ENCODE results near the gene TIMP2. TPM values are rescaled to one million over a fixed set of nuclear protein-coding genes. Genes with fewer than 3 reads are reported as not detected.
"Not testable (repeated sequence)": the region's sequence is repeated elsewhere in the genome, so short reads cannot be mapped to it uniquely, and the experiment has no call there.

The TIMP2 gene
- total RNA-seq, 4 donors from 2014 or later, result 32.2 to 70.7 (median 54.6) TPM

- Histone ChIP-seq H3K36me3 (no peaks in the 10 kb centered on the region), H3K4me1 (peaks cover 25 to 68% (median 56%) of the 10 kb centered on the region in 4 donors), H3K27ac (peak overlapping the region; percentile 50 to 69 (median 57)), H3K4me3 (no peak overlapping the region), H3K27me3 (no peaks in the 10 kb centered on the region), H3K9me3 (no peaks in the 10 kb centered on the region)
- no peak for DNase-seq
- in situ Hi-C loops (cut with MboI; ENCODE audit: low pct_ligation_motif_present in 1 of 4, low pct_unique_long_range_greater_than_20kb in 1 of 4, low sequenced_read_pairs in 3 of 4) (no loop called here), intact Hi-C loops (cut with DNase I; ENCODE audit: low total_unique reads) (no loop called here)
- TF ChIP-seq POLR2A (IDR thresholded peaks at IDR 0.05) (no peak), POLR2AphosphoS5 (IDR thresholded peaks at IDR 0.05) (no peak), EP300 (IDR thresholded peaks at IDR 0.05; ENCODE audit: low read depth) (no peak)
- TF ChIP-seq, protein P1, sequence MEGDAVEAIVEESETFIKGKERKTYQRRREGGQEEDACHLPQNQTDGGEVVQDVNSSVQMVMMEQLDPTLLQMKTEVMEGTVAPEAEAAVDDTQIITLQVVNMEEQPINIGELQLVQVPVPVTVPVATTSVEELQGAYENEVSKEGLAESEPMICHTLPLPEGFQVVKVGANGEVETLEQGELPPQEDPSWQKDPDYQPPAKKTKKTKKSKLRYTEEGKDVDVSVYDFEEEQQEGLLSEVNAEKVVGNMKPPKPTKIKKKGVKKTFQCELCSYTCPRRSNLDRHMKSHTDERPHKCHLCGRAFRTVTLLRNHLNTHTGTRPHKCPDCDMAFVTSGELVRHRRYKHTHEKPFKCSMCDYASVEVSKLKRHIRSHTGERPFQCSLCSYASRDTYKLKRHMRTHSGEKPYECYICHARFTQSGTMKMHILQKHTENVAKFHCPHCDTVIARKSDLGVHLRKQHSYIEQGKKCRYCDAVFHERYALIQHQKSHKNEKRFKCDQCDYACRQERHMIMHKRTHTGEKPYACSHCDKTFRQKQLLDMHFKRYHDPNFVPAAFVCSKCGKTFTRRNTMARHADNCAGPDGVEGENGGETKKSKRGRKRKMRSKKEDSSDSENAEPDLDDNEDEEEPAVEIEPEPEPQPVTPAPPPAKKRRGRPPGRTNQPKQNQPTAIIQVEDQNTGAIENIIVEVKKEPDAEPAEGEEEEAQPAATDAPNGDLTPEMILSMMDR (IDR thresholded peaks at IDR 0.05), result no peak
- 62 to 71% methylated on average over 4 to 21 of the region's 21 CpGs for WGBS, 2 donors (ENCODE audit: low coverage in 1 of 2)
These were observed 7.5 kb downstream of the TIMP2 start for GRCh38 chr17:78917451-78918275.

GRCh38 chr17:78915872-78916632 is 9.1 kb downstream of the TIMP2 start:
- H3K27ac ChIP-seq, result peak overlapping the region; percentile 57 to 79 (median 74)
- 63% methylated on average over 17 of the region's 17 CpGs; no CpG with 5 or more reads in 1 of the 2 donors for WGBS, 2 donors (ENCODE audit: low coverage in 1 of 2)
- no peak overlapping the region for H3K4me3 ChIP-seq
- no peaks in the 10 kb centered on the region for H3K36me3 ChIP-seq
- no peaks in the 10 kb centered on the region for H3K9me3 ChIP-seq
- TF ChIP-seq POLR2A (IDR thresholded peaks at IDR 0.05) (no peak), EP300 (IDR thresholded peaks at IDR 0.05; ENCODE audit: low read depth) (no peak), POLR2AphosphoS5 (IDR thresholded peaks at IDR 0.05) (peak in 1 of 3 donors; percentile 30)
- TF ChIP-seq, protein P1 (IDR thresholded peaks at IDR 0.05), result no peak
- peaks cover 19 to 56% (median 41%) of the 10 kb centered on the region in 4 donors for H3K4me1 ChIP-seq
- DNase-seq, result peak; percentile 55
- no peaks in the 10 kb centered on the region for H3K27me3 ChIP-seq
- intact Hi-C loops (cut with DNase I; ENCODE audit: low total_unique reads), result no loop called here
- in situ Hi-C loops (cut with MboI; ENCODE audit: low pct_ligation_motif_present in 1 of 4, low pct_unique_long_range_greater_than_20kb in 1 of 4, low sequenced_read_pairs in 3 of 4), result no loop called here

DNA sequence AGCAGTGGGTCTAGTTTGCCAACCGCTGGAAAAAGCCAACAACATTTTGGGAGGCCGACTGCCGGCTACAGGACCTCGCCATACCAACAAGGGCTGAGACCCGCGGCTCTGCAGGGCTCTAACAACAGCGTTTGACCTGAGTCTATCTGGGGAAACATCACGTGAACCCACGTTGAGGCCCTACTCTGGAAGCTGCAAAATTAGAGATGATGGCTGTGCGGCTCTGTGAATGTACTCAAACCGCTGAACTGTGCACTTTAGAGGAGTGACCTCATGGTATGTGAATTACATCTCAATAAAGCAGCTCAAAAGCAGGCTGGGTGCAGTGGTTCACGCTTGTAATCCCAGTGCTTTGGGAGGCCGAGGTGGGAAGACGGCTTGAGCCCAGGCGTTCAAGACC is 12.1 kb downstream of the TIMP2 start:
- peak overlapping the region in 1 of 4 donors; percentile 12 for H3K27ac ChIP-seq
- TF ChIP-seq POLR2A (IDR thresholded peaks at IDR 0.05) (no peak), POLR2AphosphoS5 (IDR thresholded peaks at IDR 0.05) (no peak), EP300 (IDR thresholded peaks at IDR 0.05; ENCODE audit: low read depth) (no peak)
- TF ChIP-seq, protein P1 (IDR thresholded peaks at IDR 0.05), result no peak
- in situ Hi-C loops (cut with MboI; ENCODE audit: low pct_ligation_motif_present in 1 of 4, low pct_unique_long_range_greater_than_20kb in 1 of 4, low sequenced_read_pairs in 3 of 4), result no loop called here
- H3K4me3 ChIP-seq, result no peak overlapping the region
- no peaks in the 10 kb centered on the region for H3K9me3 ChIP-seq
- intact Hi-C loops (cut with DNase I; ENCODE audit: low total_unique reads), result no loop called here
- no peak for DNase-seq
- no peaks in the 10 kb centered on the region for H3K36me3 ChIP-seq
- WGBS, 2 donors (ENCODE audit: low coverage in 1 of 2), result 92 to 94% methylated on average over 7 to 15 of the region's 15 CpGs
- no peaks in the 10 kb centered on the region for H3K27me3 ChIP-seq
- H3K4me1 ChIP-seq, result peaks cover 9 to 39% (median 23%) of the 10 kb centered on the region in 4 donors

DNA sequence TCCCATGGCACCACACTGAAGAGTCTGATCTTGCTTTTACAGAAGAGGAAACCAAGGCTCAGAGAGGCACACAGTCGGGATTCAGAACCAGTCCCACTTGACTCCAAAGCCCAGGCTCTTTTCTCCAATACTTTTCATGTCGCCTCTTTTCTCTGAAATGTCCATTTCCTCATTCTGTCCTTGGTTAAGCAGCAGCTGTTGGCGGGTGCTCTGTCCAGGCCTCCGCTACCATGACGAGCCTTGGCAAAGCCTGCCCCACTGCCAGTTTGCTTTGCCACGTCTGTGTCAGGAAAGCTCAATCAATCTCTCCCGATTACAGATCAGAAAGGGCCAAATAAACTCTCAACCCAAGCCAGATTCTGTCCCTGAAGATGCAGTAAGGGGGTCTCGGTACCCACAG is 13.1 kb downstream of the TIMP2 start:
- intact Hi-C loops (cut with DNase I; ENCODE audit: low total_unique reads), result no loop called here
- in situ Hi-C loops (cut with MboI; ENCODE audit: low pct_ligation_motif_present in 1 of 4, low pct_unique_long_range_greater_than_20kb in 1 of 4, low sequenced_read_pairs in 3 of 4), result no loop called here
- H3K4me1 ChIP-seq, result peaks cover 9 to 29% (median 19%) of the 10 kb centered on the region in 4 donors

DNA sequence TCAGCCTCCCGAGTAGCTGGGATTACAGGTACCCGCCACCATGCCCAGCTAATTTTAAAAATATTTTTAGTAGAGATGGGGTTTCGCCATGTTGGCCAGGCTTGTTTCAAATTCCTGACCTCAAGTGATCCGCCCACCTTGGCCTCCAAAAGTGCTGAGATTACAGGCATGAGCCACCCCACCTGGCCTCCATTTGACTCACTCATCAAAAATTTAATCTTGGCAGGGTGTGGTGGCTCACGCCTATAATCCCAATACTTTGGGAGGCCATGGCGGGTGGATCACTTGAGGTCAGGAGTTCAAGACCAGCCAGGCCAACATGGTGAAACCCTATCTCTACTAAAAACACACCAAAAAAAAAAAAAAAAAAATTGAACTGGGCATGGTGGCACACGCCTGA is 13.6 kb downstream of the TIMP2 start:
- H3K36me3 ChIP-seq; in situ Hi-C loops (cut with MboI; ENCODE audit: low pct_ligation_motif_present in 1 of 4, low pct_unique_long_range_greater_than_20kb in 1 of 4, low sequenced_read_pairs in 3 of 4); H3K27me3 ChIP-seq; H3K9me3 ChIP-seq; DNase-seq; H3K4me3 ChIP-seq; intact Hi-C loops (cut with DNase I; ENCODE audit: low total_unique reads): not testable (repeated sequence)
- Histone ChIP-seq H3K27ac (peak overlapping the region in 3 of 4 donors; percentile 26 to 39 (median 27)), H3K4me1 (peaks cover 9 to 26% (median 16%) of the 10 kb centered on the region in 4 donors)
- 82 to 97% methylated on average over 6 to 7 of the region's 7 CpGs for WGBS, 2 donors (ENCODE audit: low coverage in 1 of 2)

More for the DNA sequence above, 13.1 kb downstream of the TIMP2 start:
- Histone ChIP-seq H3K27ac (peak overlapping the region in 2 of 4 donors; percentile 17 to 34), H3K9me3 (no peaks in the 10 kb centered on the region), H3K36me3 (no peaks in the 10 kb centered on the region), H3K27me3 (no peaks in the 10 kb centered on the region), H3K4me3 (no peak overlapping the region)
- TF ChIP-seq EP300 (IDR thresholded peaks at IDR 0.05; ENCODE audit: low read depth) (no peak), POLR2AphosphoS5 (IDR thresholded peaks at IDR 0.05) (no peak), POLR2A (IDR thresholded peaks at IDR 0.05) (no peak)
- TF ChIP-seq, protein P1 (IDR thresholded peaks at IDR 0.05), result no peak
- DNase-seq, result no peak
- 84 to 93% methylated on average over 6 to 8 of the region's 8 CpGs for WGBS, 2 donors (ENCODE audit: low coverage in 1 of 2)
